ENCODE measurements around the gene IQGAP1. TPM values are rescaled to one million over a fixed set of nuclear protein-coding genes. Genes with fewer than 3 reads are reported as not detected.

IQGAP1 gene
- total RNA-seq, 2 experiments from 2014 or later: 217 to 221 TPM

GRCh38 chr15:90418627-90419026, 30.6 kb downstream of the IQGAP1 start:
- no peaks in the 10 kb centered on the region for H3K9me3 Mint-ChIP-seq (ENCODE audit: low read depth)
- peak overlapping the region; percentile 74 for H3K27ac Mint-ChIP-seq
- no peak overlapping the region for H3K4me3 Mint-ChIP-seq
- H3K4me1 Mint-ChIP-seq: peaks cover 61% of the 10 kb centered on the region
- no peaks in the 10 kb centered on the region for H3K27me3 Mint-ChIP-seq
- CTCF ChIA-PET: interaction anchor here (1.2 to 2.0 kb wide), 2 partner anchors 11 to 117 kb away, joined by 4 to 6 read pairs; no protein-coding TSS in a partner anchor
- H3K36me3 Mint-ChIP-seq: peaks cover 35% of the 10 kb centered on the region
- DNase-seq (no peak), ATAC-seq (no peak)

- H3K4me3 Mint-ChIP-seq: no peak overlapping the region
- DNase-seq (no peak), ATAC-seq (peak; percentile 42)
- no peaks in the 10 kb centered on the region for H3K9me3 Mint-ChIP-seq (ENCODE audit: low read depth)
- H3K4me1 Mint-ChIP-seq: peaks cover 59% of the 10 kb centered on the region
- CTCF ChIA-PET: interaction anchor here (0.6 to 2.0 kb wide), 4 partner anchors 11 to 118 kb away, joined by 3 to 10 read pairs (median 5); no protein-coding TSS in a partner anchor
- no peaks in the 10 kb centered on the region for H3K27me3 Mint-ChIP-seq
- H3K36me3 Mint-ChIP-seq: peaks cover 35% of the 10 kb centered on the region
- peak overlapping the region; percentile 74 for H3K27ac Mint-ChIP-seq
Measured at GRCh38 chr15:90419206-90419605, 31.2 kb downstream of the IQGAP1 start.

- CTCF ChIA-PET: interaction anchor here (0.6 to 2.0 kb wide), 3 partner anchors 12 to 100 kb away, joined by 3 to 10 read pairs (median 6); no protein-coding TSS in a partner anchor
- Mint-ChIP-seq H3K27me3 (no peaks in the 10 kb centered on the region), H3K27ac (peak overlapping the region; percentile 74), H3K4me1 (peaks cover 55% of the 10 kb centered on the region), H3K4me3 (peak overlapping the region; percentile 20), H3K36me3 (peaks cover 29% of the 10 kb centered on the region), H3K9me3 (ENCODE audit: low read depth) (no peaks in the 10 kb centered on the region)
- peak; percentile 65 for DNase-seq
- peak; percentile 96 for ATAC-seq
Measured at GRCh38 chr15:90419738-90420406, 31.8 kb downstream of the IQGAP1 start.

GRCh38 chr15:90420451-90420850, 32.4 kb downstream of the IQGAP1 start:
- DNase-seq (no peak), ATAC-seq (no peak)
- Mint-ChIP-seq H3K36me3 (peaks cover 27% of the 10 kb centered on the region), H3K27me3 (no peaks in the 10 kb centered on the region), H3K27ac (peak overlapping the region; percentile 74), H3K9me3 (ENCODE audit: low read depth) (no peaks in the 10 kb centered on the region), H3K4me3 (no peak overlapping the region), H3K4me1 (peaks cover 53% of the 10 kb centered on the region)
- CTCF ChIA-PET: interaction anchor here (1.9 to 3.1 kb wide), 2 partner anchors 59 to 100 kb away, joined by 10 to 14 read pairs; no protein-coding TSS in a partner anchor

GRCh38 chr15:90421527-90421926, 33.5 kb downstream of the IQGAP1 start:
- DNase-seq (no peak), ATAC-seq (no peak)
- no peak overlapping the region for H3K4me3 Mint-ChIP-seq
- H3K4me1 Mint-ChIP-seq: peaks cover 50% of the 10 kb centered on the region
- CTCF ChIA-PET: interaction anchor here (0.7 to 3.1 kb wide), 5 partner anchors 18 to 101 kb away, joined by 3 to 14 read pairs (median 3); no protein-coding TSS in a partner anchor
- H3K36me3 Mint-ChIP-seq: peaks cover 26% of the 10 kb centered on the region
- no peak overlapping the region for H3K27ac Mint-ChIP-seq
- no peaks in the 10 kb centered on the region for H3K27me3 Mint-ChIP-seq
- H3K9me3 Mint-ChIP-seq (ENCODE audit: low read depth): no peaks in the 10 kb centered on the region

- H3K36me3 Mint-ChIP-seq: peaks cover 24% of the 10 kb centered on the region
- no peak overlapping the region for H3K4me3 Mint-ChIP-seq
- H3K4me1 Mint-ChIP-seq: peaks cover 46% of the 10 kb centered on the region
- CTCF ChIA-PET: interaction anchor here (0.7 to 3.1 kb wide), 4 partner anchors 17 to 102 kb away, joined by 3 to 14 read pairs (median 4); no protein-coding TSS in a partner anchor
- ATAC-seq (no peak), DNase-seq (no peak)
- no peaks in the 10 kb centered on the region for H3K27me3 Mint-ChIP-seq
- H3K27ac Mint-ChIP-seq: no peak overlapping the region
- no peaks in the 10 kb centered on the region for H3K9me3 Mint-ChIP-seq (ENCODE audit: low read depth)
Measured at GRCh38 chr15:90422043-90422442, 34.0 kb downstream of the IQGAP1 start.

- ATAC-seq: no peak
- DNase-seq: no peak
- H3K9me3 Mint-ChIP-seq (ENCODE audit: low read depth): no peaks in the 10 kb centered on the region
- no peak overlapping the region for H3K4me3 Mint-ChIP-seq
- H3K27me3 Mint-ChIP-seq: no peaks in the 10 kb centered on the region
- CTCF ChIA-PET: interaction anchor here (1.2 to 3.1 kb wide), 5 partner anchors 9 to 130 kb away, joined by 3 to 14 read pairs (median 3); partner anchors contain the start of gene IQGAP1
- H3K27ac Mint-ChIP-seq: no peak overlapping the region
- peaks cover 42% of the 10 kb centered on the region for H3K4me1 Mint-ChIP-seq
- peaks cover 23% of the 10 kb centered on the region for H3K36me3 Mint-ChIP-seq
Measured at GRCh38 chr15:90422936-90423335, 34.9 kb downstream of the IQGAP1 start.

- Mint-ChIP-seq H3K9me3 (ENCODE audit: low read depth) (no peaks in the 10 kb centered on the region), H3K27me3 (no peaks in the 10 kb centered on the region), H3K4me1 (peaks cover 34% of the 10 kb centered on the region), H3K27ac (no peak overlapping the region), H3K36me3 (peaks cover 29% of the 10 kb centered on the region), H3K4me3 (no peak overlapping the region)
- no peak for DNase-seq
- CTCF ChIA-PET: interaction anchor here (1.2 to 1.9 kb wide), 3 partner anchors 10 to 104 kb away, joined by 3 to 4 read pairs (median 4); no protein-coding TSS in a partner anchor
- ATAC-seq: no peak
Measured at GRCh38 chr15:90423801-90424319, 35.8 kb downstream of the IQGAP1 start.

GRCh38 chr15:90425726-90426346, 37.8 kb downstream of the IQGAP1 start:
- no peaks in the 10 kb centered on the region for H3K9me3 Mint-ChIP-seq (ENCODE audit: low read depth)
- ATAC-seq: no peak
- peaks cover 18% of the 10 kb centered on the region for H3K4me1 Mint-ChIP-seq
- peaks cover 38% of the 10 kb centered on the region for H3K36me3 Mint-ChIP-seq
- H3K27ac Mint-ChIP-seq: peak overlapping the region; percentile 23
- CTCF ChIA-PET: interaction anchor here (1.7 kb wide), 1 partner anchor 107 kb away, joined by 4 read pairs; no protein-coding TSS in a partner anchor
- no peak for DNase-seq
- H3K4me3 Mint-ChIP-seq: no peak overlapping the region
- no peaks in the 10 kb centered on the region for H3K27me3 Mint-ChIP-seq

- no peak overlapping the region for H3K27ac Mint-ChIP-seq
- peaks cover 12% of the 10 kb centered on the region for H3K4me1 Mint-ChIP-seq
- H3K4me3 Mint-ChIP-seq: no peak overlapping the region
- no peak for ATAC-seq
- H3K27me3 Mint-ChIP-seq: no peaks in the 10 kb centered on the region
- CTCF ChIA-PET: no interaction called here
- peaks cover 43% of the 10 kb centered on the region for H3K36me3 Mint-ChIP-seq
- DNase-seq: no peak
- no peaks in the 10 kb centered on the region for H3K9me3 Mint-ChIP-seq (ENCODE audit: low read depth)
Measured at GRCh38 chr15:90427185-90427584, 39.1 kb downstream of the IQGAP1 start.

- CTCF ChIA-PET: interaction anchor here (1.3 kb wide), 1 partner anchor 35 kb away, joined by 3 read pairs; no protein-coding TSS in a partner anchor
- Mint-ChIP-seq H3K27ac (no peak overlapping the region), H3K4me1 (peaks cover 14% of the 10 kb centered on the region), H3K9me3 (ENCODE audit: low read depth) (no peaks in the 10 kb centered on the region), H3K36me3 (peaks cover 70% of the 10 kb centered on the region), H3K27me3 (no peaks in the 10 kb centered on the region), H3K4me3 (no peak overlapping the region)
- no peak for DNase-seq
- ATAC-seq: no peak
Measured at GRCh38 chr15:90432253-90432652, 44.2 kb downstream of the IQGAP1 start.

GRCh38 chr15:90435652-90436337, 47.8 kb downstream of the IQGAP1 start:
- Mint-ChIP-seq H3K27me3 (no peaks in the 10 kb centered on the region), H3K36me3 (peaks cover 62% of the 10 kb centered on the region), H3K9me3 (ENCODE audit: low read depth) (no peaks in the 10 kb centered on the region), H3K4me1 (peaks cover 18% of the 10 kb centered on the region), H3K27ac (no peak overlapping the region), H3K4me3 (no peak overlapping the region)
- DNase-seq: no peak
- CTCF ChIA-PET: interaction anchor here (1.3 kb wide), 1 partner anchor 116 kb away, joined by 5 read pairs; no protein-coding TSS in a partner anchor
- no peak for ATAC-seq

- no peak for ATAC-seq
- CTCF ChIA-PET: interaction anchor here (5.2 kb wide), 1 partner anchor 117 kb away, joined by 18 read pairs; no protein-coding TSS in a partner anchor
- no peaks in the 10 kb centered on the region for H3K27me3 Mint-ChIP-seq
Measured at GRCh38 chr15:90436952-90437351, 48.9 kb downstream of the IQGAP1 start.

More at GRCh38 chr15:90436952-90437351, 48.9 kb downstream of the IQGAP1 start:
- Mint-ChIP-seq H3K4me3 (no peak overlapping the region), H3K36me3 (peaks cover 67% of the 10 kb centered on the region), H3K9me3 (ENCODE audit: low read depth) (no peaks in the 10 kb centered on the region), H3K27ac (no peak overlapping the region), H3K4me1 (peaks cover 18% of the 10 kb centered on the region)
- no peak for DNase-seq
